ENCODE results near the gene COX19. TPM values are rescaled to one million over a fixed set of nuclear protein-coding genes. Genes with fewer than 3 reads are reported as not detected.

Gene COX19
- total RNA-seq, 1 donor from 2014 or later = 5.4 TPM

- DNase-seq (ENCODE audit: low read depth) = no peak
- no peak overlapping the region for H3K4me3 ChIP-seq (ENCODE audit: low read depth, low read length)
- TF ChIP-seq, protein P1, sequence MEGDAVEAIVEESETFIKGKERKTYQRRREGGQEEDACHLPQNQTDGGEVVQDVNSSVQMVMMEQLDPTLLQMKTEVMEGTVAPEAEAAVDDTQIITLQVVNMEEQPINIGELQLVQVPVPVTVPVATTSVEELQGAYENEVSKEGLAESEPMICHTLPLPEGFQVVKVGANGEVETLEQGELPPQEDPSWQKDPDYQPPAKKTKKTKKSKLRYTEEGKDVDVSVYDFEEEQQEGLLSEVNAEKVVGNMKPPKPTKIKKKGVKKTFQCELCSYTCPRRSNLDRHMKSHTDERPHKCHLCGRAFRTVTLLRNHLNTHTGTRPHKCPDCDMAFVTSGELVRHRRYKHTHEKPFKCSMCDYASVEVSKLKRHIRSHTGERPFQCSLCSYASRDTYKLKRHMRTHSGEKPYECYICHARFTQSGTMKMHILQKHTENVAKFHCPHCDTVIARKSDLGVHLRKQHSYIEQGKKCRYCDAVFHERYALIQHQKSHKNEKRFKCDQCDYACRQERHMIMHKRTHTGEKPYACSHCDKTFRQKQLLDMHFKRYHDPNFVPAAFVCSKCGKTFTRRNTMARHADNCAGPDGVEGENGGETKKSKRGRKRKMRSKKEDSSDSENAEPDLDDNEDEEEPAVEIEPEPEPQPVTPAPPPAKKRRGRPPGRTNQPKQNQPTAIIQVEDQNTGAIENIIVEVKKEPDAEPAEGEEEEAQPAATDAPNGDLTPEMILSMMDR (conservative IDR thresholded peaks at IDR 0.05; ENCODE audit: low read depth, low read length) = no peak
These were observed 3.8 kb upstream of the COX19 start for GRCh38 chr7:979151-979550.

DNA sequence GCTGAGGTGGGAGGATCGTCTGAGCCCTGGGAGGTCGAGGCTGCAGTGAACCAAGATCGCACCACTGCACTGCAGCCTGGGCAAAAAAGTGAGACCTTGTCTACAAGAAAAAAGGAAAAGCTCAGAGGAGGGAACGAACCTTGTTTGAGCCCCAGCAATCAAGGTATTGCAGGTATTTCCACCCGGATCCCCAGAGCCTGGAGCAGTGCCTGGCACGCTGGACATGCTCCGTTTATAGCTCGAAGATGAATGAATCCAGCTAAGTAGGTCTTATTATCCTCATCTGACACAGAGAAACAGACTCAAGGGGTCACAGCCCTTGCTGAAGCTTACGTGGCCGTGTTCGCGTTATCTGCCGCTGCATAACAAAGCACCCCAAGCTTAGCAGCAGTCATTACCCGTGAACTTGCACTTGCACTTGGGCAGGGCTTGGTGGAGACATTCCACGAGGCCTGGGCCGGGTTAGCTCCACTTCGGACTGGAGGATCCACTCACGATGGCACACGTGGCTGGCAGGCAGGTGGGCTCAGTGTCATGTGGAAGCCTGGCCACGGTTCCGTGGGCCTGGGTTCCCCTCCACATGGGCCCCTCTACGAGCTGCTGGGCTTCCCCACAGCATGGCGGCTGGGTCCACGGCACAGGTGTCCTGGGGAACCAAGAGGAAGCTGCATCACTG lies 3.2 kb upstream of the COX19 start:
- DNase-seq (ENCODE audit: low read depth) = no peak
- H3K4me3 ChIP-seq (ENCODE audit: low read depth, low read length) = no peak overlapping the region
- TF ChIP-seq, protein P1 (conservative IDR thresholded peaks at IDR 0.05; ENCODE audit: low read depth, low read length) = no peak

DNA sequence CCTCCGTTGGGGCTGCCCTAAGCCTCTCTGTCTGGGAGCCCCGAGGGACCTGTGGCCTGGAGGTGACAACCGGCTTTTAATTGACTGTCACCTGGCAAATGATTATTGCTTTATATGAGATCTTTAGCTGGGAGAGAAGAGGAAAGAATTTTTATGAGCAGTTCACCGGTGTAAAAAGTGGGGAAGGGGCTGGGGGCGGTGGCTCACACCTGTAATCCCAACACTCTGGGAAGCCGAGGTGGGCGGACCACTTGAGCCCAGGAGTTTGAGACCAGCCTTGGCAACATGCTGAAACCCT lies 2.6 kb upstream of the COX19 start:
- no peak for DNase-seq (ENCODE audit: low read depth)
- TF ChIP-seq, protein P1 (conservative IDR thresholded peaks at IDR 0.05; ENCODE audit: low read depth, low read length) = no peak
- H3K4me3 ChIP-seq (ENCODE audit: low read depth, low read length) = peak overlapping the region; percentile 39

GRCh38 chr7:977326-978048 lies 2.1 kb upstream of the COX19 start:
- peak; percentile 62 for DNase-seq (ENCODE audit: low read depth)
- TF ChIP-seq, protein P1 (conservative IDR thresholded peaks at IDR 0.05; ENCODE audit: low read depth, low read length) = no peak
- peak overlapping the region; percentile 39 for H3K4me3 ChIP-seq (ENCODE audit: low read depth, low read length)

DNA sequence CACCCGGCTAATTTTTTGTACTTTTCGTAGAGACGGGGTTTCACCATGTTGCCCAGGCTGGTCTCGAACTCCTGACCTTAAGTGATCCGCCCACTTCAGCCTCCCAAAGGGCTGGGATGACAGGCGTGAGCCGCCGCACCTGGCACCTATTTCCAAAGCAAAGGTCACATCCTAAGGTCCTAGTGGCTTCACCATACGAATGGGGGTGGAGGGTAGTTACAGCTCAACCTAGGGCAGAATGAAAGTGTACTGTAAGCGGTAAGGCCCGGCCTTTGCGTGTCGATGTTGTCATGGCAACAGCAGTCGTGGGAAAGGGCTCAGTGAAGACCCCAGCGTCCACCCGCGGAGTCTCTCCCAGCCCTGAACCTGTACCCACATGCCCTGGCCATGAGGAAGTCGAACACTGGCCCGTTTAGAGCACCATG lies 1.6 kb upstream of the COX19 start:
- no peak for DNase-seq (ENCODE audit: low read depth)
- TF ChIP-seq, protein P1 (conservative IDR thresholded peaks at IDR 0.05; ENCODE audit: low read depth, low read length) = no peak
- H3K4me3 ChIP-seq (ENCODE audit: low read depth, low read length) = no peak overlapping the region

GRCh38 chr7:975702-976473 lies 539 bp upstream of the COX19 start:
- H3K4me3 ChIP-seq (ENCODE audit: low read depth, low read length) = peak overlapping the region; percentile 99
- TF ChIP-seq, protein P1 (conservative IDR thresholded peaks at IDR 0.05; ENCODE audit: low read depth, low read length) = no peak
- no peak for DNase-seq (ENCODE audit: low read depth)
